ENCODE measurements around the gene ADAMTS15. TPM values are rescaled to one million over a fixed set of nuclear protein-coding genes. Genes with fewer than 3 reads are reported as not detected.

ADAMTS15 gene
- total RNA-seq, 4 donors from 2014 or later = 18.4 to 34.1 (median 24.9) TPM

DNA sequence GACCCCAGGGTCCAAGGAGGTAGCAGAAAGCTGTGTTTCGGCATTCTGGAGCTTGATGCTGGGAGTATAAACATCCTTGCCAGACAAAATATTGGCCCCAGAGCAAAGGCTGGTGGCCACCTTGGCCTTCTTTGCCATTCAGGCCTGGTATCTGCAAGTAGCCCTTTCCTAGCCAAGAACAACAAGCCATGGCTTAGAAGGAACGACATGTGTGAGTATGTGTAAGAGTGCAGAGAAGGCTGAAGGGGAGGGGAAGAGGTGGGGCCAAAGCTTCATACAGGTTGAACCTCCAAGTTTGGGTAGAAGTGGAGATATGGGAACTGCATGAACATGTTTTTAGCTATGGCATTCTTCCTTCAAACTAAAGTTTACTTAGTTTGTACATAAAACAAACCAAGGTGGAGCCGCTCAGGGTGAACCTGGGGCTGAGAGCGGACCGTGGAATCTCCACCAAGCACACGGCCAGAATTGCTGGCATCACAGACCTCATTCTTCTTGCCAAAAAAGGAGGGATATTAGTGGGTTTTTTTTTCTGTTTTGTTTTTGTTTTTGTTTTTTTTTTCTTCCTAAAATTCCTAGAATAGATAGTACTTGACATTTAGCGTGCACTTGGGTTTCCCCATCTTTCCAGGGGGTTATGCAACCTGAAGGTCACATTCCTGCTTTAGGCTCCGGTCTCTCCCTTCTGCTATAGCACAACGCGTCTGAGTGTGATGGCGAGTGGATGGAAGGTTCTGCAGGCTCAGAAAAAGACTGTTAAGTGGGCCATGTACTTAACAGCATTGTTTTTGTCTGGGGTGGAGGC, 70.9 kb downstream of the ADAMTS15 start:
- Histone ChIP-seq H3K27ac (peak overlapping the region; percentile 47 to 85 (median 72)), H3K36me3 (no peaks in the 10 kb centered on the region), H3K4me1 (peaks cover 0 to 32% (median 18%) of the 10 kb centered on the region in 4 donors), H3K27me3 (no peaks in the 10 kb centered on the region), H3K9me3 (no peaks in the 10 kb centered on the region), H3K4me3 (no peak overlapping the region)
- TF ChIP-seq EP300 (IDR thresholded peaks at IDR 0.05) = peak in 1 of 2 donors; percentile 54
- no peak for TF ChIP-seq POLR2A (IDR thresholded peaks at IDR 0.05)
- TF ChIP-seq, protein P1, sequence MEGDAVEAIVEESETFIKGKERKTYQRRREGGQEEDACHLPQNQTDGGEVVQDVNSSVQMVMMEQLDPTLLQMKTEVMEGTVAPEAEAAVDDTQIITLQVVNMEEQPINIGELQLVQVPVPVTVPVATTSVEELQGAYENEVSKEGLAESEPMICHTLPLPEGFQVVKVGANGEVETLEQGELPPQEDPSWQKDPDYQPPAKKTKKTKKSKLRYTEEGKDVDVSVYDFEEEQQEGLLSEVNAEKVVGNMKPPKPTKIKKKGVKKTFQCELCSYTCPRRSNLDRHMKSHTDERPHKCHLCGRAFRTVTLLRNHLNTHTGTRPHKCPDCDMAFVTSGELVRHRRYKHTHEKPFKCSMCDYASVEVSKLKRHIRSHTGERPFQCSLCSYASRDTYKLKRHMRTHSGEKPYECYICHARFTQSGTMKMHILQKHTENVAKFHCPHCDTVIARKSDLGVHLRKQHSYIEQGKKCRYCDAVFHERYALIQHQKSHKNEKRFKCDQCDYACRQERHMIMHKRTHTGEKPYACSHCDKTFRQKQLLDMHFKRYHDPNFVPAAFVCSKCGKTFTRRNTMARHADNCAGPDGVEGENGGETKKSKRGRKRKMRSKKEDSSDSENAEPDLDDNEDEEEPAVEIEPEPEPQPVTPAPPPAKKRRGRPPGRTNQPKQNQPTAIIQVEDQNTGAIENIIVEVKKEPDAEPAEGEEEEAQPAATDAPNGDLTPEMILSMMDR (IDR thresholded peaks at IDR 0.05) = no peak
- no peak for DNase-seq (ENCODE audit: low spot score in 2 of 2)
- WGBS, 2 donors = 77 to 78% methylated on average over 11 of the region's 11 CpGs

DNA sequence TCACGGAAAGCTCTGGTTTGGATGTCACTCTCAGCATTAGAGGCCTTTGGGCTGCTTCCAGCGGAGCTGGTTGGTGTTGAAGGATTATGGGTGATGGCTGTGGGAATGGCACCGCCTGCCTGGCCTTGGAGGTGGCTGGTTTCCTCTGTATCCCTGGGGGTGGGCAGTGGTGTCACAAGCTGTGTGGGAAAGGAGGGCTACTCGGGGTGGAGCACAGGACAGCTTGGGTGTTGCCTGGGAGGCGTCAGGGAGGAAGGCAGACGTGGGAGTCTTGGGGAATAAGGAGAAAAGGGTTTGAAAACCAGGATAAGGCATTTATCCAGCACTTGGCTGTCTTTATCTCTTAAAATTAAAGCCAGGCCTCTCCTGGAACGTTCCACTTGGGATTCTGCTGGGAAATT, 71.8 kb downstream of the ADAMTS15 start:
- H3K27me3 ChIP-seq = no peaks in the 10 kb centered on the region
- WGBS, 2 donors = 46 to 52% methylated on average over 7 of the region's 7 CpGs
- H3K4me3 ChIP-seq = no peak overlapping the region
- H3K27ac ChIP-seq = peak overlapping the region; percentile 47 to 85 (median 72)
- H3K9me3 ChIP-seq = no peaks in the 10 kb centered on the region
- DNase-seq (ENCODE audit: low spot score in 2 of 2) = peak in 1 of 2 donors; percentile 53
- no peaks in the 10 kb centered on the region for H3K36me3 ChIP-seq
- TF ChIP-seq EP300 (IDR thresholded peaks at IDR 0.05) (no peak), POLR2A (IDR thresholded peaks at IDR 0.05) (no peak)
- TF ChIP-seq, protein P1 (IDR thresholded peaks at IDR 0.05) = no peak
- peaks cover 0 to 32% (median 18%) of the 10 kb centered on the region in 4 donors for H3K4me1 ChIP-seq

- H3K36me3 ChIP-seq = no peaks in the 10 kb centered on the region
- H3K4me3 ChIP-seq = no peak overlapping the region
- no peaks in the 10 kb centered on the region for H3K9me3 ChIP-seq
- TF ChIP-seq POLR2A (IDR thresholded peaks at IDR 0.05) (peak in 1 of 2 donors; percentile 12), EP300 (IDR thresholded peaks at IDR 0.05) (peak; percentile 20 to 84)
- TF ChIP-seq, protein P1 (IDR thresholded peaks at IDR 0.05) = no peak
- H3K27me3 ChIP-seq = no peaks in the 10 kb centered on the region
- DNase-seq (ENCODE audit: low spot score in 2 of 2) = peak; percentile 90 to 94
- H3K27ac ChIP-seq = peak overlapping the region; percentile 79 to 86 (median 84)
- H3K4me1 ChIP-seq = peaks cover 0 to 32% (median 18%) of the 10 kb centered on the region in 4 donors
- 28 to 34% methylated on average over 8 to 9 of the region's 9 CpGs for WGBS, 2 donors
Observed at GRCh38 chr11:130522284-130522961, 74.0 kb downstream of the ADAMTS15 start.

GRCh38 chr11:130523166-130523565, 74.7 kb downstream of the ADAMTS15 start:
- no peak for DNase-seq (ENCODE audit: low spot score in 2 of 2)
- H3K4me3 ChIP-seq = no peak overlapping the region
- no peaks in the 10 kb centered on the region for H3K27me3 ChIP-seq
- TF ChIP-seq, protein P1 (IDR thresholded peaks at IDR 0.05) = no peak
- TF ChIP-seq EP300 (IDR thresholded peaks at IDR 0.05) = no peak
- no peak for TF ChIP-seq POLR2A (IDR thresholded peaks at IDR 0.05)
- peak overlapping the region; percentile 79 to 86 (median 84) for H3K27ac ChIP-seq
- H3K4me1 ChIP-seq = peaks cover 0 to 39% (median 23%) of the 10 kb centered on the region in 4 donors
- H3K36me3 ChIP-seq = no peaks in the 10 kb centered on the region
- 97% methylated on average over 2 of the region's 2 CpGs for WGBS, 2 donors
- no peaks in the 10 kb centered on the region for H3K9me3 ChIP-seq

DNA sequence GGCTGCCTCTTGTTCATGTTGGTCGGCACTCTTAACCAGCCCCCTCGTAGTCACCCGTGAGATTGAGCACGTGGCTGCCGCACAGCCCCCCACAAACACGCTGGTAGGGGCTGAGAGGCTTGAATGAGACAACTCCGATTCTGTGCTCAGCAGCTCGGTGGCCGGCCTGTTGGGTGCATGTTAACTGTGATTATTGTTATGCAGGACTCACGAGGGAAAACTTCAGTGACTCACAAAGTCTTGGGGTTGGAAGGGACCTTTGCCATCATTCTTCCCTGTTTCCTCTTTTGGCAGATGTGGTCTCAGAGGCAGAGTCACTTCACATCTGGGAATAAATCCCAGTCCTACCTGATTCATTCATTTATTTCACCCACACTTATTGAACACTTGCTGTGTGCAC, 75.2 kb downstream of the ADAMTS15 start:
- H3K36me3 ChIP-seq = no peaks in the 10 kb centered on the region
- TF ChIP-seq POLR2A (IDR thresholded peaks at IDR 0.05) = no peak
- TF ChIP-seq EP300 (IDR thresholded peaks at IDR 0.05) = peak in 1 of 2 donors; percentile 50
- TF ChIP-seq, protein P1 (IDR thresholded peaks at IDR 0.05) = no peak
- no peak overlapping the region for H3K4me3 ChIP-seq
- H3K27me3 ChIP-seq = no peaks in the 10 kb centered on the region
- peak overlapping the region in 3 of 4 donors; percentile 82 to 86 (median 85) for H3K27ac ChIP-seq
- peaks cover 0 to 40% (median 24%) of the 10 kb centered on the region in 4 donors for H3K4me1 ChIP-seq
- DNase-seq (ENCODE audit: low spot score in 2 of 2) = no peak
- WGBS, 2 donors = 65 to 66% methylated on average over 10 of the region's 10 CpGs
- H3K9me3 ChIP-seq = no peaks in the 10 kb centered on the region

Measured in tibial nerve (tissue), 4 donors.